Measurements from ENCODE around the gene HIRIP3. TPM values are rescaled to one million over a fixed set of nuclear protein-coding genes. Genes with fewer than 3 reads are reported as not detected.

HIRIP3 gene
- total and polyA plus RNA-seq, 2 of the 13 experiments (the other 11 are each of a cell fraction or from before 2014, with no cell fraction given), result 12.6 to 17.2 TPM

DNA sequence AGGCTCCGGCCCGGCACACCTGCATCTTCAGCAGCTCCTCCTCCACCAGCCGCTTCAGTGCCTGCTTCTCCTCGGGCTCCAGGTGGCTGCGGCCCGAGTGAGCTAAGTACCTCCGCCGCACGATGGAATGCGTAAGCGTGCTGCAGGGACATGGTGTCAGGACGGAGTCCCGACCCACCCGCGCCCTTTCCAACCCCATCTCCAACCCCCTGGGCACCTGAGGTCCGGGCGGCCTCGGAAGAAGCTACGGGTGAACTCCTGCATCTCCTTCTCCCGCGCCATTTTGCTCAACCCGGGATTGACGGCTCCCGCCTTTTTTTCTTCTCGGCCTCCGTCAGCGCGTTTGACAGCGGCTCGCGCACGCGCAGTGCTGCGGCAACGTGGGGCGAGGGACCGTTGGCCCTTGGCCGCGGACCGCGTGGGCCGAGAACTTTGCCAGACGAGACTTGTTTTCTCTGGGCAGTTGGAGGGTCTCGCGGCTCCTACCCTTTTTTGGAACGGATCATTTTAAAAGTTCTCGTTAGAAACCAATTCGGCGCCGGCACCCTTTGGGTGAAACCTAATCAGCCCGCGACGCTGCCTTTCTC is at the start of gene HIRIP3 (continued):
- TF ChIP-seq NR2F1 (CRISPR knock-in tag; IDR thresholded peaks at IDR 0.05) (no peak), PHF8 (CRISPR knock-in tag; IDR thresholded peaks at IDR 0.05) (no peak), STAG1 (CRISPR knock-in tag; IDR thresholded peaks at IDR 0.05) (no peak), ZNF44 (CRISPR knock-in tag; IDR thresholded peaks at IDR 0.05) (no peak), ARNT2 (CRISPR knock-in tag; IDR thresholded peaks at IDR 0.05; ENCODE audit: low read depth) (no peak), ZNF256 (CRISPR knock-in tag; conservative IDR thresholded peaks at IDR 0.05) (peak; percentile 90), RBM39 (IDR thresholded peaks at IDR 0.05; ENCODE audit: low read depth, low read length, poor library complexity, severe bottlenecking) (peak; percentile 49), KDM1A (CRISPR knock-in tag; IDR thresholded peaks at IDR 0.05) (no peak), ZNF121 (CRISPR knock-in tag; IDR thresholded peaks at IDR 0.05) (no peak), NR2F2 (IDR thresholded peaks at IDR 0.05; ENCODE audit: borderline replicate concordance, low read depth) (0 out of 2 replicates have a peak, but pooled peaks have one; percentile 12), ZNF547 (CRISPR knock-in tag; IDR thresholded peaks at IDR 0.05) (peak; percentile 63; the same call in 1 of the 2 replicates), SAP130 (CRISPR knock-in tag; IDR thresholded peaks at IDR 0.05; ENCODE audit: low read depth) (peak; percentile 61), ZNF468 (CRISPR knock-in tag; IDR thresholded peaks at IDR 0.05) (0 out of 2 replicates have a peak, but pooled peaks have one; percentile 23), ZFP37 (CRISPR knock-in tag; IDR thresholded peaks at IDR 0.05; ENCODE audit: borderline replicate concordance) (peak; percentile 58; the same call in 1 of the 2 replicates), MTA1 (CRISPR knock-in tag; IDR thresholded peaks at IDR 0.05; ENCODE audit: borderline replicate concordance) (no peak; the same call in 1 of the 2 replicates), POLR2AphosphoS2 (IDR thresholded peaks at IDR 0.05; ENCODE audit: low read depth, low read length) (peak; percentile 14; the same call in 1 of the 2 replicates), TAF15 (IDR thresholded peaks at IDR 0.05; ENCODE audit: low read depth, low read length, poor library complexity, severe bottlenecking) (peak; percentile 80)
- TF ChIP-seq, protein P1, sequence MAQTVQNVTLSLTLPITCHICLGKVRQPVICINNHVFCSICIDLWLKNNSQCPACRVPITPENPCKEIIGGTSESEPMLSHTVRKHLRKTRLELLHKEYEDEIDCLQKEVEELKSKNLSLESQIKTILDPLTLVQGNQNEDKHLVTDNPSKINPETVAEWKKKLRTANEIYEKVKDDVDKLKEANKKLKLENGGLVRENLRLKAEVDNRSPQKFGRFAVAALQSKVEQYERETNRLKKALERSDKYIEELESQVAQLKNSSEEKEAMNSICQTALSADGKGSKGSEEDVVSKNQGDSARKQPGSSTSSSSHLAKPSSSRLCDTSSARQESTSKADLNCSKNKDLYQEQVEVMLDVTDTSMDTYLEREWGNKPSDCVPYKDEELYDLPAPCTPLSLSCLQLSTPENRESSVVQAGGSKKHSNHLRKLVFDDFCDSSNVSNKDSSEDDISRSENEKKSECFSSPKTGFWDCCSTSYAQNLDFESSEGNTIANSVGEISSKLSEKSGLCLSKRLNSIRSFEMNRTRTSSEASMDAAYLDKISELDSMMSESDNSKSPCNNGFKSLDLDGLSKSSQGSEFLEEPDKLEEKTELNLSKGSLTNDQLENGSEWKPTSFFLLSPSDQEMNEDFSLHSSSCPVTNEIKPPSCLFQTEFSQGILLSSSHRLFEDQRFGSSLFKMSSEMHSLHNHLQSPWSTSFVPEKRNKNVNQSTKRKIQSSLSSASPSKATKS (CRISPR knock-in tag; IDR thresholded peaks at IDR 0.05), result no peak
- TF ChIP-seq, protein P2, sequence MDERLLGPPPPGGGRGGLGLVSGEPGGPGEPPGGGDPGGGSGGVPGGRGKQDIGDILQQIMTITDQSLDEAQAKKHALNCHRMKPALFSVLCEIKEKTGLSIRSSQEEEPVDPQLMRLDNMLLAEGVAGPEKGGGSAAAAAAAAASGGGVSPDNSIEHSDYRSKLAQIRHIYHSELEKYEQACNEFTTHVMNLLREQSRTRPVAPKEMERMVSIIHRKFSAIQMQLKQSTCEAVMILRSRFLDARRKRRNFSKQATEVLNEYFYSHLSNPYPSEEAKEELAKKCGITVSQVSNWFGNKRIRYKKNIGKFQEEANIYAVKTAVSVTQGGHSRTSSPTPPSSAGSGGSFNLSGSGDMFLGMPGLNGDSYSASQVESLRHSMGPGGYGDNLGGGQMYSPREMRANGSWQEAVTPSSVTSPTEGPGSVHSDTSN (CRISPR knock-in tag; IDR thresholded peaks at IDR 0.05), result peak; percentile 66
- TF ChIP-seq, protein P3, sequence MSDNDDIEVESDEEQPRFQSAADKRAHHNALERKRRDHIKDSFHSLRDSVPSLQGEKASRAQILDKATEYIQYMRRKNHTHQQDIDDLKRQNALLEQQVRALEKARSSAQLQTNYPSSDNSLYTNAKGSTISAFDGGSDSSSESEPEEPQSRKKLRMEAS (IDR thresholded peaks at IDR 0.05), result peak; percentile 98
- TF ChIP-seq, protein P4, sequence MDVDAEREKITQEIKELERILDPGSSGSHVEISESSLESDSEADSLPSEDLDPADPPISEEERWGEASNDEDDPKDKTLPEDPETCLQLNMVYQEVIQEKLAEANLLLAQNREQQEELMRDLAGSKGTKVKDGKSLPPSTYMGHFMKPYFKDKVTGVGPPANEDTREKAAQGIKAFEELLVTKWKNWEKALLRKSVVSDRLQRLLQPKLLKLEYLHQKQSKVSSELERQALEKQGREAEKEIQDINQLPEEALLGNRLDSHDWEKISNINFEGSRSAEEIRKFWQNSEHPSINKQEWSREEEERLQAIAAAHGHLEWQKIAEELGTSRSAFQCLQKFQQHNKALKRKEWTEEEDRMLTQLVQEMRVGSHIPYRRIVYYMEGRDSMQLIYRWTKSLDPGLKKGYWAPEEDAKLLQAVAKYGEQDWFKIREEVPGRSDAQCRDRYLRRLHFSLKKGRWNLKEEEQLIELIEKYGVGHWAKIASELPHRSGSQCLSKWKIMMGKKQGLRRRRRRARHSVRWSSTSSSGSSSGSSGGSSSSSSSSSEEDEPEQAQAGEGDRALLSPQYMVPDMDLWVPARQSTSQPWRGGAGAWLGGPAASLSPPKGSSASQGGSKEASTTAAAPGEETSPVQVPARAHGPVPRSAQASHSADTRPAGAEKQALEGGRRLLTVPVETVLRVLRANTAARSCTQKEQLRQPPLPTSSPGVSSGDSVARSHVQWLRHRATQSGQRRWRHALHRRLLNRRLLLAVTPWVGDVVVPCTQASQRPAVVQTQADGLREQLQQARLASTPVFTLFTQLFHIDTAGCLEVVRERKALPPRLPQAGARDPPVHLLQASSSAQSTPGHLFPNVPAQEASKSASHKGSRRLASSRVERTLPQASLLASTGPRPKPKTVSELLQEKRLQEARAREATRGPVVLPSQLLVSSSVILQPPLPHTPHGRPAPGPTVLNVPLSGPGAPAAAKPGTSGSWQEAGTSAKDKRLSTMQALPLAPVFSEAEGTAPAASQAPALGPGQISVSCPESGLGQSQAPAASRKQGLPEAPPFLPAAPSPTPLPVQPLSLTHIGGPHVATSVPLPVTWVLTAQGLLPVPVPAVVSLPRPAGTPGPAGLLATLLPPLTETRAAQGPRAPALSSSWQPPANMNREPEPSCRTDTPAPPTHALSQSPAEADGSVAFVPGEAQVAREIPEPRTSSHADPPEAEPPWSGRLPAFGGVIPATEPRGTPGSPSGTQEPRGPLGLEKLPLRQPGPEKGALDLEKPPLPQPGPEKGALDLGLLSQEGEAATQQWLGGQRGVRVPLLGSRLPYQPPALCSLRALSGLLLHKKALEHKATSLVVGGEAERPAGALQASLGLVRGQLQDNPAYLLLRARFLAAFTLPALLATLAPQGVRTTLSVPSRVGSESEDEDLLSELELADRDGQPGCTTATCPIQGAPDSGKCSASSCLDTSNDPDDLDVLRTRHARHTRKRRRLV (CRISPR knock-in tag; IDR thresholded peaks at IDR 0.05), result peak; percentile 24; the same call in 1 of the 2 replicates

All from HepG2 (cell line).